SH-SY5Y (cell line): ENCODE data around the gene SLC23A3.

Experiments used
- GATA2 ChIP-seq: IDR thresholded peaks from 2 replicates; pipeline ENCODE4 v1.6.1; 2011; ENCODE audit warnings: mild to moderate bottlenecking, low read depth, low read length
- GATA3 ChIP-seq: IDR thresholded peaks from 2 replicates; pipeline ENCODE4 v1.6.1; 2011; ENCODE audit warnings: low read depth, mild to moderate bottlenecking, low read length, moderate library complexity

DNA sequence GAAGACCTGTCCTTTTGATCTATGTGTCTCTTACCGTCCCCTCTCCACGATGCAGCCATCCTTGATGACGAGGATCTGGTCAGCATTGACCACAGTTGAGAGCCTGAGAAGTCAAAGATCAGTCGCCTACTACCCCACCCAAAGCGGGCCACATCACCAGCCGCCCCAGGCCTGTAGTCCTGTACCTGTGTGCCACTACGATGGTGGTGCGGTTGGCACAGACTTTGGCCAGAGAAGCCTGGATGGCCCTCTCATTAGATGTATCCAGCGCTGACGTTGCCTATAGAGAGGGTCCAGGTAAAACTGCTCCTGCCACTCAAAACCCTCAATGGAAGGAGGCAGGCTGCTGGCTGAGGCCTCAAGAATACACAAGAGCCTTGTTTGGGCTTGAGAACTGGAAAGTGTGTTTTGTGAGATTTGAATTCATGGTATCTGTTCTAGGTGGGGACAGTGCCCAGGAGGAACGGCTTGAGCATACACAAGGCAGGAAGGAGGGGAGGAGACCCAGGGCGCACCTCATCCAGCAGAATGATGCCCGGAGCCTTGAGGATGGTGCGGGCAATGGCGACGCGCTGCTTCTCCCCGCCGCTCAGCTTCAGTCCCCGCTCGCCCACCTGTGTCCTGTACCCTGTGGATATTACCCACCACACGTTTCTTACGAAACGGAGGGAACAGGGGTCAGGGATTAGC lies 40.5 kb upstream of the SLC23A3 start:
- TF ChIP-seq GATA3 (no peak), GATA2 (no peak)
